Upper lobe of left lung (tissue), 4 donors: ENCODE data around the gene CMPK1.

Experiments
- CTCF ChIP-seq, 6 experiments: fragments of 450-650 bp in 4 of 6; fragments of 200-600 bp in 2 of 6; sonication (generic) in 2 of 6; IDR thresholded peaks; one replicate each; pipeline ENCODE4 v1.5.1; 2016 to 2019; ENCODE audit warnings: antibody characterized with exemption in 6 of 6
- EP300 ChIP-seq, 4 donors: sonication (generic); formaldehyde crosslinking; IDR thresholded peaks; one replicate each; pipeline ENCODE4 v1.5.1; 2017; ENCODE audit warnings: antibody characterized with exemption in 4 of 4, control low read depth in 2 of 4
- POLR2AphosphoS5 ChIP-seq, 2 donors: sonication (generic); formaldehyde crosslinking; IDR thresholded peaks; one replicate each; pipeline ENCODE4 v1.5.1; 2017; ENCODE audit warnings: antibody characterized with exemption in 2 of 2

- TF ChIP-seq POLR2AphosphoS5 (IDR thresholded peaks at IDR 0.05) (no peak), CTCF (IDR thresholded peaks at IDR 0.05) (no peak), EP300 (IDR thresholded peaks at IDR 0.05) (no peak)
Measured at GRCh38 chr1:47309427-47309826, 24.2 kb upstream of the CMPK1 start.
